CD4-positive, alpha-beta T cell treated with Interleukin-4 for 4 hours (primary cell): ENCODE results near the gene ATP9B.
"Not testable (repeated sequence)": the region's sequence is repeated elsewhere in the genome, so short reads cannot be mapped to it uniquely, and the experiment has no call there.

Experiments used
- DNase-seq: peaks from one replicate; pipeline ENCODE4 v3.0.0-alpha.2; 2020

The ATP9B gene

GRCh38 chr18:79248495-79249060, 179.4 kb downstream of the ATP9B start:
- DNase-seq: no peak

GRCh38 chr18:79250301-79250981, 181.2 kb downstream of the ATP9B start:
- no peak for DNase-seq

GRCh38 chr18:79251021-79251420, 181.8 kb downstream of the ATP9B start:
- no peak for DNase-seq

GRCh38 chr18:79252904-79253633, 183.9 kb downstream of the ATP9B start:
- DNase-seq: no peak

GRCh38 chr18:79257480-79257879, 188.3 kb downstream of the ATP9B start:
- no peak for DNase-seq

- DNase-seq: no peak
Observed at GRCh38 chr18:79258447-79258846, 189.3 kb downstream of the ATP9B start.

GRCh38 chr18:79259218-79259617, 190.0 kb downstream of the ATP9B start:
- no peak for DNase-seq

- DNase-seq: no peak
Observed at GRCh38 chr18:79260023-79260422, 190.8 kb downstream of the ATP9B start.

GRCh38 chr18:79260510-79260909, 191.3 kb downstream of the ATP9B start:
- no peak for DNase-seq

GRCh38 chr18:79265068-79265467, 195.9 kb downstream of the ATP9B start:
- not testable (repeated sequence) for DNase-seq

GRCh38 chr18:79271812-79272211, 202.6 kb downstream of the ATP9B start:
- DNase-seq: not testable (repeated sequence)

GRCh38 chr18:79272916-79273315, 203.7 kb downstream of the ATP9B start:
- DNase-seq: no peak

GRCh38 chr18:79274823-79275222, 205.6 kb downstream of the ATP9B start:
- no peak for DNase-seq

- DNase-seq: no peak
Observed at GRCh38 chr18:79275461-79275860, 206.3 kb downstream of the ATP9B start.

- DNase-seq: peak; percentile 11
Observed at GRCh38 chr18:79275992-79276391, 206.8 kb downstream of the ATP9B start.

- no peak for DNase-seq
Observed at GRCh38 chr18:79278896-79279295, 209.7 kb downstream of the ATP9B start.

- DNase-seq: no peak
Observed at GRCh38 chr18:79283131-79283810, 214.1 kb downstream of the ATP9B start.

- DNase-seq: no peak
Observed at GRCh38 chr18:79283929-79284328, 214.7 kb downstream of the ATP9B start.

GRCh38 chr18:79285191-79285590, 216.0 kb downstream of the ATP9B start:
- DNase-seq: not testable (repeated sequence)

GRCh38 chr18:79290409-79290808, 221.2 kb downstream of the ATP9B start:
- DNase-seq: not testable (repeated sequence)

- DNase-seq: no peak
Observed at GRCh38 chr18:79290876-79291275, 221.7 kb downstream of the ATP9B start.

GRCh38 chr18:79294235-79294634, 225.0 kb downstream of the ATP9B start:
- DNase-seq: no peak

GRCh38 chr18:79299272-79299671, 230.1 kb downstream of the ATP9B start:
- no peak for DNase-seq

- no peak for DNase-seq
Observed at GRCh38 chr18:79299711-79300110, 230.5 kb downstream of the ATP9B start.
